Osteocyte (in vitro differentiated cells): ENCODE results near the gene HCST. TPM values are rescaled to one million over a fixed set of nuclear protein-coding genes. Genes with fewer than 3 reads are reported as not detected.

Experiments used
- DNase-seq: peaks from one replicate; pipeline ENCODE4 v3.0.0; 2021; ENCODE audit warnings: mixed read lengths; ENCODE audit not compliant: unreplicated experiment; ENCODE audit errors: extremely low spot score
- H3K27ac Mint-ChIP-seq: one replicate; pipeline ENCODE4 v1.8.0; 2021; ENCODE audit warnings: mild to moderate bottlenecking, mixed read lengths; ENCODE audit not compliant: unreplicated experiment
- H3K27me3 Mint-ChIP-seq: one replicate; pipeline ENCODE4 v1.8.0; 2021; ENCODE audit warnings: mixed read lengths; ENCODE audit not compliant: unreplicated experiment
- H3K36me3 Mint-ChIP-seq: one replicate; pipeline ENCODE4 v1.8.0; 2021; ENCODE audit warnings: mixed read lengths; ENCODE audit not compliant: unreplicated experiment
- H3K4me1 Mint-ChIP-seq: one replicate; pipeline ENCODE4 v1.8.0; 2021; ENCODE audit warnings: mixed read lengths; ENCODE audit not compliant: unreplicated experiment
- H3K4me3 Mint-ChIP-seq: one replicate; pipeline ENCODE4 v1.8.0; 2021; ENCODE audit warnings: mild to moderate bottlenecking, moderate library complexity, mixed read lengths; ENCODE audit not compliant: unreplicated experiment
- H3K9me3 Mint-ChIP-seq: one replicate; pipeline ENCODE4 v1.8.0; 2021; ENCODE audit warnings: mixed read lengths; ENCODE audit not compliant: unreplicated experiment
- CTCF ChIP-seq: fragments of 200-600 bp; sonication (generic); IDR thresholded peaks from 2 replicates; pipeline ENCODE4 v1.5.0; 2021; ENCODE audit warnings: antibody characterized with exemption, mild to moderate bottlenecking, moderate library complexity
- total RNA-seq: library from RNA; stranded (reverse); gene quantifications from 2 replicates; pipeline ENCODE4 v1.2.1, GENCODE V29; 2021

HCST gene
- total RNA-seq, 1 donor from 2014 or later, result 0.81 TPM

DNA sequence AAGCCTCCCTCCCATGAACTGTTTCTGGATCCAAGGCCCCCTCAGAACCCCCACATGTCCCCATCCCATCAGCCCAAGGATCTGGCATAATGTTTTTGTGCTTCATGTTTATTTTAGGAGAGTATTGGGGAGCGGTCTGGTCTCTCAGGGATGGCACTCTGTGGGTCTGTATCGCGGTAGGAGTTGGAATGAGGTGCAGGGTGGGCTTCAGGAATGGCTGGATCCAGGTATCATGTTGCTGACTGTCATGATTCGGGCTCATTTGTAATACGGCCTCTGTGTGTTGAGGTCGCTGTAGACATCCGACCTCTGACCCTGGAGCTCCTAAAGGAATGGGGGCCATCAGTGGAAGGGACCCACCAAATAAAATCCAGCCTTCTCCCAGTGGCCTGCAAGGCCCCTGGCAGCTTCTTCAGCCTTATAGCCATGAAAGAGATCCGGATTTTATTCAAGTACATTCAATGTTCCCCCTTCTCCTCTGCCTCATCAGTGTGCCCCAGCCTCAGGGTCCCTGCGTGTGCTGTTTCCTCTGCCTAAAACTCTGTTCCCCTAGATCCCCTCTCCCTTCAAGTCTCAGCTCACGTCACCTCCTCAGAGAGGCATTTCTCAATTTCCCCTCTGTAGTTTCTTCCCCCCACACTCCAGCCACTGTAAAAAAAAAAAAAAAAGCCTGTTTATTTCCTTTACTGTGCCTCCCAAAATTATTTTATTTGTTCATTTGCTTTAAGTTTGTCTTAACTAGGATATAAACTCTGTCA, 2.2 kb downstream of the HCST start:
- DNase-seq, result no peak
- peaks cover 24% of the 10 kb centered on the region for H3K4me1 Mint-ChIP-seq
- H3K4me3 Mint-ChIP-seq, result no peak overlapping the region
- no peak overlapping the region for H3K27ac Mint-ChIP-seq
- no peaks in the 10 kb centered on the region for H3K36me3 Mint-ChIP-seq
- TF ChIP-seq CTCF, result no peak
- H3K27me3 Mint-ChIP-seq, result no peaks in the 10 kb centered on the region
- H3K9me3 Mint-ChIP-seq, result no peaks in the 10 kb centered on the region

DNA sequence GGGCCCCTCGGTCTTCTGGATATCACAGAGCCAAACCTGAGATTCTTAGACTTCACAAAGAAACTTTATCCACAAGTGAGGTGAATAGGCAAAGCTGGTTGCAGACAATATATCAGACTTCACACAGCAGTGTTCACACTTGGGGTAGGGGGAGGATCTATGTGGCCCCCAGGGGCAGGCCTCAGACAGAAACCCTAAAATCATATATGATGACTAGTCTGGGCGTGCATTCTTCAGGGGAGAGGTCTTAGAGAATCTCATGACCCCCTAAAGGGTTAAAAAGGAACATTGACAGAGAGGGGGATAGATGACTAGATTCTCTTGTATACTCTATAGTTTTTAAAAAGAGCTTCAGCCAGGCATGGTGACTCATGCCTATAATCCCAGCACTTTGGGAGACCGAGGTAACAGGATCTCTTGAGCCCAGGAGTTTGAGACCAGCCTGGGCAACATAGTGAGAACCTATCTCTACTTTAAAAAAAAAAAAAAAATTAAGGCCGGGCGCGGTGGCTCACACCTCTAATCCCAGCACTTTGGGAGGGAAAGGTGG, 2.9 kb downstream of the HCST start:
- no peak for DNase-seq
- H3K27me3 Mint-ChIP-seq, result no peaks in the 10 kb centered on the region
- no peak overlapping the region for H3K27ac Mint-ChIP-seq
- H3K4me3 Mint-ChIP-seq, result no peak overlapping the region
- H3K36me3 Mint-ChIP-seq, result no peaks in the 10 kb centered on the region
- no peaks in the 10 kb centered on the region for H3K9me3 Mint-ChIP-seq
- TF ChIP-seq CTCF, result no peak
- peaks cover 23% of the 10 kb centered on the region for H3K4me1 Mint-ChIP-seq

GRCh38 chr19:35907377-35907745, 5.0 kb downstream of the HCST start:
- H3K27me3 Mint-ChIP-seq, result no peaks in the 10 kb centered on the region
- DNase-seq, result no peak
- peaks cover 10% of the 10 kb centered on the region for H3K4me1 Mint-ChIP-seq
- no peaks in the 10 kb centered on the region for H3K9me3 Mint-ChIP-seq
- no peaks in the 10 kb centered on the region for H3K36me3 Mint-ChIP-seq
- H3K4me3 Mint-ChIP-seq, result no peak overlapping the region
- H3K27ac Mint-ChIP-seq, result no peak overlapping the region
- no peak for TF ChIP-seq CTCF

DNA sequence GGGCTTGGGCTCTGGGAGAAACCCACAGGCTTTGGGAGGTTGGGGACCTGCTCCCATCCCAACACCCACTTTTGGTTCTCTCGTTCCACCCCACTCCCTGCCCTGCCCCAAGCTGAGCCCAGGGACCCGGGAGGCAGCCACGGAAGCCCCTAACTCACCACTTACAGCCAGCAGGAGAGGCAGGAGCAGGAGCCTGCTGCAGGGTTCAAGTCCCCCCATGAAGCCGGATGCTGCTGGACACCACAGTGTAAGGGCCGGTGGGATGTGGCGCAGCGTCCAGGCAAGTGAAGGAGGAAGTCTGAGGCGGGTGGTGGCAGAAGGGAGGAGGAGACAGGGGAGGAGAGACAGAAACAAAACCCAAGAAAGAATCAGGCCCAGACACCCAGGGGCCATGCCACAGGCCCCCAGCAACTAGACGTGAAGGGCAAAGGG, 5.7 kb downstream of the HCST start, which contains the start of gene TYROBP:
Gene TYROBP, minus strand, starts transcription at position 286 of the 432 bp plus-strand sequence. Its CDS starts 67 bp downstream, at position 219.
- Mint-ChIP-seq H3K4me1 (peaks cover 10% of the 10 kb centered on the region), H3K36me3 (no peaks in the 10 kb centered on the region), H3K4me3 (no peak within 1 kb of the TSS), H3K9me3 (no peaks in the 10 kb centered on the region), H3K27ac (no peak within 1 kb of the TSS), H3K27me3 (no peaks in the 10 kb centered on the region)
- TF ChIP-seq CTCF, result no peak
- no peak for DNase-seq

DNA sequence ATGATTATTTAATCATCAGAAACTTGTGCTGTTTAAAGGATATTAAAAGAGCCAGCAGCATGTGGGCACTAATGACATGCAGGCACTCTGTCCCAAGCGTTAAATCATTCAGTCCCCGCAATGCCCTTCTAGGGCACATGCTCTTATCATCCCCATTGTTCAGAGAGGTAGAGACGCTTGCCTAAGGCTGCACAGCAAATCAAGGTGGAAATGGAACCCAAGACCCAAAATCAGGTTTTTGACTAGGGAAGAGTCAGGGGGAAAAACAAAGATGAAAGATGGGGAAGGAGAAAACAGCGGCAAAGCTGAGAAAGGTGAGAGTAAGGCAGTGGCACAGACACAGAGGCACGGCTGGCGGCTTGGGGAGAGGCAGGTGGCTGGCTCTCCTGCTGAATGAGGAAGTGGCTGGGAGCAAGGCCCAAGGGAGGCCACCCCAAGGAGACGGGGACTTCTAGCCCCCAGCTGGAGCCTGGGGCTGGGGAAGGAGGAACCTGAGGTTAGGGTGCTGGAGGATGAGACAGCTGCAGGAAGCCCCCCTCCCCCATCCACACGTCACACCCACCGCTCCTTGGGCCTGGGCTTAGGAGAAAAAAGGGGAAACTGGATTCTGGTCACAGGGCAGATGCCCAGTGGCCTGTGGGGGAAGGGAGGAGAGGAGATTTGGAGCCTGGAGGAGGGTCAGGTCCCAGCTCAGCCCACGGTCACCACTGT, 6.8 kb downstream of the HCST start:
- no peak overlapping the region for H3K27ac Mint-ChIP-seq
- no peaks in the 10 kb centered on the region for H3K36me3 Mint-ChIP-seq
- DNase-seq, result no peak
- H3K27me3 Mint-ChIP-seq, result no peaks in the 10 kb centered on the region
- H3K9me3 Mint-ChIP-seq, result no peaks in the 10 kb centered on the region
- no peak overlapping the region for H3K4me3 Mint-ChIP-seq
- H3K4me1 Mint-ChIP-seq, result peaks cover 3% of the 10 kb centered on the region
- no peak for TF ChIP-seq CTCF
